ENCODE measurements around the gene CENPW. TPM values are rescaled to one million over a fixed set of nuclear protein-coding genes. Genes with fewer than 3 reads are reported as not detected.

The CENPW gene
- 62.1 TPM for total RNA-seq (2021; ENCODE audit: unreplicated experiment)
- 29.1 TPM for polyA plus RNA-seq (2012; ENCODE audit: insufficient read length)
- Bru-seq, nascent RNA, result percentile 82 among the genes with signal in this experiment
- percentile 65 among the genes with signal in this experiment for BruChase-seq, experiment 1, labeled RNA remaining after a 2-hour chase
- percentile 73 among the genes with signal in this experiment for BruChase-seq, experiment 2, labeled RNA remaining after a 6-hour chase
- long read RNA-seq, transcript CENPW-203 (3 exons, 750 nt), result major isoform, 43 of 66 reads
- long read RNA-seq, partial matches to known transcripts, result 20 of 66 reads
- long read RNA-seq, other reads (novel, unspliced or antisense), result 1 of 66 reads

DNA sequence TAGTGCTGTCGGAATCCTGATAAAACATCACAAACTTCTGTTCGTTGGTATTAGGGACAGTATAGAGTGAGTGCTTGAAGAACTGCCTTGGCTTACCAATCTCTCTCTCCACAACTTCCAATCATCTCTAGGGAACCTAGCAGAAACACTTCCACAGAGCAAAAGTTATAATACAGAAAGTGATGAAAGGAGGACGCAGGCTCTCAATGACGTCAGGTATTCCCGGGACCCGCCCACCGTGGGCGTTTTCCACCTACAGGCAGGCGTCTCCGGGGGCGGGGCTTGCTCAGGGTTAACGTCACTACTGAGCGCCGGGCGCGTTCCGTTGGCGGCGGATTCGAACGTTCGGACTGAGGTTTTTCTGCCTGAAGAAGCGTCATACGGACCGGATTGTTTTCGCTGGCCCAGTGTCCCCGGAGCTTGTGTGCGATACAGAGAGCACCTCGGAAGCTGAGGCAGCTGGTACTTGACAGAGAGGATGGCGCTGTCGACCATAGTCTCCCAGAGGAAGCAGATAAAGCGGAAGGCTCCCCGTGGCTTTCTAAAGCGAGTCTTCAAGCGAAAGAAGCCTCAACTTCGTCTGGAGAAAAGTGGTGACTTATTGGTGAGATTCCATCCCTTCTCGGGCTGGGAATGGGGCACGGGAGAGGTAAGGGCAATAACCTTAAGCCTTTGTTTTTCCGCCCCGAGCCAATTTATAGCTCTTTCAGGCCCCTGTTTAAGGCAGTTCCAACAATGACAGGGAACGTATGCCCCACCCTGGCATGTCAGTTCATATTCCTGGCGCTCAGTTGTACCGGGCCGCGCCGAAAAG lies at the start of gene CENPW:
Gene CENPW, plus strand, starts transcription at position 320 of the 814 bp plus-strand sequence. Its CDS starts 159 bp downstream, at position 479.
- BruUV-seq (replicated peaks), result TSS peak; percentile 89
- CTCF ChIA-PET, result interaction anchor here (1.1 kb wide), 1 partner anchor 164 kb away, joined by 3 read pairs; no protein-coding TSS in a partner anchor
- in situ Hi-C loops (cut with HindIII; ENCODE audit: low pct_unique_long_range_greater_than_20kb, low sequenced_read_pairs), result no loop called here
- peaks cover 10% of the 10 kb centered on the region for H3K4me1 ChIP-seq (ENCODE audit: control insufficient read depth, insufficient read depth, low read length)
- H3K27ac ChIP-seq (ENCODE audit: low read length), result peak within 1 kb of the TSS; percentile 88
- ATAC-seq, result peak; percentile 98
- peak within 1 kb of the TSS; percentile 94 to 98 for H3K4me3 ChIP-seq (ENCODE audit: low read depth in 2 of 2, low read length in 2 of 2)
- peak; percentile 76 for TF ChIP-seq POLR2AphosphoS5 (IDR thresholded peaks at IDR 0.05; ENCODE audit: low read depth, low read length)
- TF ChIP-seq, protein P1, sequence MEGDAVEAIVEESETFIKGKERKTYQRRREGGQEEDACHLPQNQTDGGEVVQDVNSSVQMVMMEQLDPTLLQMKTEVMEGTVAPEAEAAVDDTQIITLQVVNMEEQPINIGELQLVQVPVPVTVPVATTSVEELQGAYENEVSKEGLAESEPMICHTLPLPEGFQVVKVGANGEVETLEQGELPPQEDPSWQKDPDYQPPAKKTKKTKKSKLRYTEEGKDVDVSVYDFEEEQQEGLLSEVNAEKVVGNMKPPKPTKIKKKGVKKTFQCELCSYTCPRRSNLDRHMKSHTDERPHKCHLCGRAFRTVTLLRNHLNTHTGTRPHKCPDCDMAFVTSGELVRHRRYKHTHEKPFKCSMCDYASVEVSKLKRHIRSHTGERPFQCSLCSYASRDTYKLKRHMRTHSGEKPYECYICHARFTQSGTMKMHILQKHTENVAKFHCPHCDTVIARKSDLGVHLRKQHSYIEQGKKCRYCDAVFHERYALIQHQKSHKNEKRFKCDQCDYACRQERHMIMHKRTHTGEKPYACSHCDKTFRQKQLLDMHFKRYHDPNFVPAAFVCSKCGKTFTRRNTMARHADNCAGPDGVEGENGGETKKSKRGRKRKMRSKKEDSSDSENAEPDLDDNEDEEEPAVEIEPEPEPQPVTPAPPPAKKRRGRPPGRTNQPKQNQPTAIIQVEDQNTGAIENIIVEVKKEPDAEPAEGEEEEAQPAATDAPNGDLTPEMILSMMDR (IDR thresholded peaks at IDR 0.05), result no peak
- TF ChIP-seq TCF7L2 (IDR thresholded peaks at IDR 0.05; ENCODE audit: low read depth, low read length), result 0 out of 2 replicates have a peak, but pooled peaks have one; percentile 51
- TF ChIP-seq, protein P2, sequence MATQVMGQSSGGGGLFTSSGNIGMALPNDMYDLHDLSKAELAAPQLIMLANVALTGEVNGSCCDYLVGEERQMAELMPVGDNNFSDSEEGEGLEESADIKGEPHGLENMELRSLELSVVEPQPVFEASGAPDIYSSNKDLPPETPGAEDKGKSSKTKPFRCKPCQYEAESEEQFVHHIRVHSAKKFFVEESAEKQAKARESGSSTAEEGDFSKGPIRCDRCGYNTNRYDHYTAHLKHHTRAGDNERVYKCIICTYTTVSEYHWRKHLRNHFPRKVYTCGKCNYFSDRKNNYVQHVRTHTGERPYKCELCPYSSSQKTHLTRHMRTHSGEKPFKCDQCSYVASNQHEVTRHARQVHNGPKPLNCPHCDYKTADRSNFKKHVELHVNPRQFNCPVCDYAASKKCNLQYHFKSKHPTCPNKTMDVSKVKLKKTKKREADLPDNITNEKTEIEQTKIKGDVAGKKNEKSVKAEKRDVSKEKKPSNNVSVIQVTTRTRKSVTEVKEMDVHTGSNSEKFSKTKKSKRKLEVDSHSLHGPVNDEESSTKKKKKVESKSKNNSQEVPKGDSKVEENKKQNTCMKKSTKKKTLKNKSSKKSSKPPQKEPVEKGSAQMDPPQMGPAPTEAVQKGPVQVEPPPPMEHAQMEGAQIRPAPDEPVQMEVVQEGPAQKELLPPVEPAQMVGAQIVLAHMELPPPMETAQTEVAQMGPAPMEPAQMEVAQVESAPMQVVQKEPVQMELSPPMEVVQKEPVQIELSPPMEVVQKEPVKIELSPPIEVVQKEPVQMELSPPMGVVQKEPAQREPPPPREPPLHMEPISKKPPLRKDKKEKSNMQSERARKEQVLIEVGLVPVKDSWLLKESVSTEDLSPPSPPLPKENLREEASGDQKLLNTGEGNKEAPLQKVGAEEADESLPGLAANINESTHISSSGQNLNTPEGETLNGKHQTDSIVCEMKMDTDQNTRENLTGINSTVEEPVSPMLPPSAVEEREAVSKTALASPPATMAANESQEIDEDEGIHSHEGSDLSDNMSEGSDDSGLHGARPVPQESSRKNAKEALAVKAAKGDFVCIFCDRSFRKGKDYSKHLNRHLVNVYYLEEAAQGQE (IDR thresholded peaks at IDR 0.05; ENCODE audit: insufficient read depth in 1 of 2, low read depth in 2 of 2, low read length in 1 of 2), result no peak
- peak; percentile 99 for TF ChIP-seq SIN3A (IDR thresholded peaks at IDR 0.05; ENCODE audit: borderline replicate concordance, insufficient read depth, low read depth, low read length)
- no peaks in the 10 kb centered on the region for H3K9me3 ChIP-seq (ENCODE audit: control insufficient read depth, insufficient read depth, low read depth, low read length)
- peak; percentile 82 for DNase-seq (ENCODE audit: low read depth, low spot score)
- no peaks in the 10 kb centered on the region for H3K36me3 ChIP-seq (ENCODE audit: control insufficient read depth, insufficient read depth, low read length)
- intact Hi-C loops (cut with micrococcal nuclease; ENCODE audit: unreplicated experiment), result loop anchor here (10.0 kb wide), 1 partner anchor 345 kb away; no protein-coding TSS in a partner anchor
- no peaks in the 10 kb centered on the region for H3K27me3 ChIP-seq (ENCODE audit: control insufficient read depth, insufficient read depth, low read length)
- POLR2A ChIA-PET, result no interaction called here

DNA sequence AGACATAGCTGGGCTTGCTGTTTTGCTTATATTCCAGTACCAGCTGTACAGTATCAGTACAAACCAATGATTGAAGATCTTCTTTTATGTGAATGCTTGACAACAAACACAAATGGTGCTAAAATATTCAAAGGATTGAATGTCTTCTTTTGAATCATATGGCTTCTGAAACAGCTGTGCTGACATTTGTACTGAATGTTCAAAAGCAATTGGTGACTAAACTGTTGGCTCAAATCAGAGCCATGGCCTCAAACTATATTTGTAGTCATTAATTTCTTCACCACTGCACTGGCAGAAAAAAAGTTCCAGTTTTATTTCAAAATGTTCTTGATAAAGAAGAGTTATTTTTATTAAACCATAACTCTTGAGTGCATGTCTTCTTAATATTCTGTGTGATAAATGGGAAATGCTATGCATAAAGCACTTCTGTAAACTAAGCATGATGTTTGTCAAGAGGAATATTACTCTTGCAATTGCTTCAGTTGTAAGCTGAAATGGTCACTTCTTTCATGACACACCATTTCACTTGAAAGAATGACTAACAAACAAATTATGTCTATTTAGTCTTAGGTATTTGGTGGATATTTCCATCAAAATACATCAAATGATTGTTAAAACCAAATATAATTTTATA lies 45.9 kb upstream of the CENPW start:
- no peaks in the 10 kb centered on the region for H3K9me3 ChIP-seq (ENCODE audit: control insufficient read depth, insufficient read depth, low read depth, low read length)
- BruUV-seq (replicated peaks), result no TSS peak
- no peak for ATAC-seq
- in situ Hi-C loops (cut with HindIII; ENCODE audit: low pct_unique_long_range_greater_than_20kb, low sequenced_read_pairs), result no loop called here
- H3K27ac ChIP-seq (ENCODE audit: low read length), result no peak overlapping the region
- ChIA-PET POLR2A (interaction anchor here (0.5 kb wide), 1 partner anchor 402 kb away, joined by 3 read pairs; no protein-coding TSS in a partner anchor), CTCF (no interaction called here)
- TF ChIP-seq SIN3A (IDR thresholded peaks at IDR 0.05; ENCODE audit: borderline replicate concordance, insufficient read depth, low read depth, low read length), result no peak
- TF ChIP-seq, protein P2 (IDR thresholded peaks at IDR 0.05; ENCODE audit: insufficient read depth in 1 of 2, low read depth in 2 of 2, low read length in 1 of 2), result no peak
- TF ChIP-seq, protein P1 (IDR thresholded peaks at IDR 0.05), result no peak
- TF ChIP-seq POLR2AphosphoS5 (IDR thresholded peaks at IDR 0.05; ENCODE audit: low read depth, low read length), result no peak
- TF ChIP-seq TCF7L2 (IDR thresholded peaks at IDR 0.05; ENCODE audit: low read depth, low read length), result no peak
- no peak overlapping the region for H3K4me3 ChIP-seq (ENCODE audit: low read depth in 2 of 2, low read length in 2 of 2)
- H3K36me3 ChIP-seq (ENCODE audit: control insufficient read depth, insufficient read depth, low read length), result no peaks in the 10 kb centered on the region
- H3K27me3 ChIP-seq (ENCODE audit: control insufficient read depth, insufficient read depth, low read length), result 0 out of 2 replicates have a peak, but pooled peaks cover 3% of the 10 kb centered on the region
- no peak for DNase-seq (ENCODE audit: low read depth, low spot score)
- intact Hi-C loops (cut with micrococcal nuclease; ENCODE audit: unreplicated experiment), result no loop called here
- H3K4me1 ChIP-seq (ENCODE audit: control insufficient read depth, insufficient read depth, low read length), result no peaks in the 10 kb centered on the region
